GM06990 (cell line): Measurements from ENCODE around the gene SDK2.

Experiments used
- DNase-seq: peaks from one replicate; pipeline ENCODE4 v3.0.0-alpha.2; 2011; ENCODE audit not compliant: insufficient read length; ENCODE audit errors: extremely low read depth
- H3K27me3 ChIP-seq: replicated peaks from 2 replicates; pipeline ENCODE4 v1.6.0; 2011; ENCODE audit warnings: low read length; ENCODE audit not compliant: control insufficient read depth, insufficient read depth
- H3K36me3 ChIP-seq: 2 replicates; pipeline ENCODE4 v1.5.1; 2011; ENCODE audit warnings: low read length; ENCODE audit not compliant: control insufficient read depth, insufficient read depth
- H3K4me3 ChIP-seq: replicated peaks from 2 replicates; pipeline ENCODE4 v1.5.1; 2011; ENCODE audit warnings: low read depth, mild to moderate bottlenecking, control low read depth, low read length
- TF ChIP-seq, protein P1 (sequence below): IDR thresholded peaks from 2 replicates; pipeline ENCODE4 v1.5.1; 2011; ENCODE audit warnings: low read length, control low read depth, mild to moderate bottlenecking, inconsistent platforms; ENCODE audit not compliant: insufficient read depth, poor library complexity, severe bottlenecking

SDK2 gene

DNA sequence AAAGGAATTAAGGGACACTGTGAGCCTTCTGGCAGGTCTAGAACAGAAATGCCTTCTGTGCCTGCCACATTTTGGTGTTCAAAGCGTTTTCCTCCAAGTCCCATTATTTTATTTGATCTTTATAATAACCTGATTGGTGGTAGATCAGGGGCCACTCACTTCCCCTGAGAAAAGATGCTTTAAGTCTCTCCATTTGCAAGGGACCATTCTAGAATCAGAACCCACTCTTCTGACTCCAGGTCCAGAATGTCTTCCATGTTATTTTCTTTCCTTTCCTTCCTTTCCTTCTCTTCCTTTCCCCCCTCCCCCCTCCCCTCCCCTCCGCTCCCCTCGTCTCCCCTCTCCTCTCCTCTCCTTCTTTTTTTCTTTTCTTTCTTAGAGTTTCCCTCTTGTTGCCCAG lies 313.2 kb downstream of the SDK2 start:
- no peak for DNase-seq
- TF ChIP-seq, protein P1, sequence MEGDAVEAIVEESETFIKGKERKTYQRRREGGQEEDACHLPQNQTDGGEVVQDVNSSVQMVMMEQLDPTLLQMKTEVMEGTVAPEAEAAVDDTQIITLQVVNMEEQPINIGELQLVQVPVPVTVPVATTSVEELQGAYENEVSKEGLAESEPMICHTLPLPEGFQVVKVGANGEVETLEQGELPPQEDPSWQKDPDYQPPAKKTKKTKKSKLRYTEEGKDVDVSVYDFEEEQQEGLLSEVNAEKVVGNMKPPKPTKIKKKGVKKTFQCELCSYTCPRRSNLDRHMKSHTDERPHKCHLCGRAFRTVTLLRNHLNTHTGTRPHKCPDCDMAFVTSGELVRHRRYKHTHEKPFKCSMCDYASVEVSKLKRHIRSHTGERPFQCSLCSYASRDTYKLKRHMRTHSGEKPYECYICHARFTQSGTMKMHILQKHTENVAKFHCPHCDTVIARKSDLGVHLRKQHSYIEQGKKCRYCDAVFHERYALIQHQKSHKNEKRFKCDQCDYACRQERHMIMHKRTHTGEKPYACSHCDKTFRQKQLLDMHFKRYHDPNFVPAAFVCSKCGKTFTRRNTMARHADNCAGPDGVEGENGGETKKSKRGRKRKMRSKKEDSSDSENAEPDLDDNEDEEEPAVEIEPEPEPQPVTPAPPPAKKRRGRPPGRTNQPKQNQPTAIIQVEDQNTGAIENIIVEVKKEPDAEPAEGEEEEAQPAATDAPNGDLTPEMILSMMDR, result no peak
- H3K4me3 ChIP-seq, result no peak overlapping the region
- H3K36me3 ChIP-seq, result no peaks in the 10 kb centered on the region
- no peaks in the 10 kb centered on the region for H3K27me3 ChIP-seq

DNA sequence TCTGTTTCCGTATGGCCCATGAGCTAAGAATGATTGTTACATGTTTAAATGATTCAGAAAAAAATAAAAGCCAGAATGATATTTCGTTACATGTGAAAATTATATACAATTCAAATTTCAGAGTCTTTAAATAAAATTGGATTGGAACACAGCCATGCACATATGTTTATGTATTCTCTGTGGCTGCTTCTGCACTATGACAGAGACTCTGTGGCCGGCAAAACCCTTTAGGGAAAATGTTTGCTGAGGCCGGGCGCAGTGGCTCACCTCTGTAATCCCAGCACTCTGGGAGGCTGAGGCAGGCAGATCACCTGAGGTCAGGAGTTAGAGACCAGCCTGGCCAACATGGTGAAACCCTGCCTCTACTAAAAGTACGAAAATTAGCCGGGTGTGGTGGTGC lies 316.6 kb downstream of the SDK2 start:
- Histone ChIP-seq H3K36me3 (no peaks in the 10 kb centered on the region), H3K4me3 (no peak overlapping the region), H3K27me3 (no peaks in the 10 kb centered on the region)
- DNase-seq, result no peak
- TF ChIP-seq, protein P1, result no peak

- H3K4me3 ChIP-seq, result no peak overlapping the region
- TF ChIP-seq, protein P1, result no peak
- no peaks in the 10 kb centered on the region for H3K36me3 ChIP-seq
- no peaks in the 10 kb centered on the region for H3K27me3 ChIP-seq
- DNase-seq, result no peak
Measured at GRCh38 chr17:73325527-73325842, 318.8 kb downstream of the SDK2 start.

- Histone ChIP-seq H3K27me3 (no peaks in the 10 kb centered on the region), H3K36me3 (no peaks in the 10 kb centered on the region), H3K4me3 (no peak overlapping the region)
- no peak for DNase-seq
- TF ChIP-seq, protein P1, result no peak
Measured at GRCh38 chr17:73324711-73325526, 319.3 kb downstream of the SDK2 start.

- Histone ChIP-seq H3K36me3 (no peaks in the 10 kb centered on the region), H3K4me3 (no peak overlapping the region), H3K27me3 (no peaks in the 10 kb centered on the region)
- DNase-seq, result no peak
- TF ChIP-seq, protein P1, result no peak
Measured at GRCh38 chr17:73324160-73324475, 320.1 kb downstream of the SDK2 start.
